HG03066 (cell line): ENCODE results near the gene ESM1.

Source experiments
- ATAC-seq: cut with Tn5 transposase; IDR thresholded peaks from one replicate; pipeline ENCODE4 v1.9.1; 2021; ENCODE audit warnings: low read depth; ENCODE audit not compliant: unreplicated experiment

The ESM1 gene

GRCh38 chr5:54988218-54988617 is 2.8 kb upstream of the ESM1 start:
- no peak for ATAC-seq

DNA sequence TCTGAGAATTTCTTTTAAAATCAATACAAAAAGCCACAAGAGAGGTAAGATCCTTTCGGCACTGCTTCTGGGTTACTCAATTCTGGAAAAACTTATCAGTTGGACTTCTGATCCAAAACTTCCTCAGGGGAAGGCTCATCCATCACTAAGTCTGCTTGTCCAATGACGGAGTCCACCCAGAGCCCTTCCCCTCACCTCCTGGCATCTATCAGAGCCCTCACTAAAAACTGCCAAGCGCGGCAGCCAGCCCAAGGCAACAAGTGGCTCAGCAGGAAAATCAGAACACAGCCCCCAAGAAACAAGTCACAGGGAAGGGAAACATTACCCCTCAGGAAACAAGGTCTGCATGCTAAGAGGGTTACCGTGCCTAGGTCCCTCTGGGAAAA is 869 bp upstream of the ESM1 start:
- ATAC-seq, result no peak

- no peak for ATAC-seq
Measured at GRCh38 chr5:54981928-54982327, 3.5 kb downstream of the ESM1 start.

GRCh38 chr5:54975701-54976100 is 9.7 kb downstream of the ESM1 start:
- ATAC-seq, result no peak

DNA sequence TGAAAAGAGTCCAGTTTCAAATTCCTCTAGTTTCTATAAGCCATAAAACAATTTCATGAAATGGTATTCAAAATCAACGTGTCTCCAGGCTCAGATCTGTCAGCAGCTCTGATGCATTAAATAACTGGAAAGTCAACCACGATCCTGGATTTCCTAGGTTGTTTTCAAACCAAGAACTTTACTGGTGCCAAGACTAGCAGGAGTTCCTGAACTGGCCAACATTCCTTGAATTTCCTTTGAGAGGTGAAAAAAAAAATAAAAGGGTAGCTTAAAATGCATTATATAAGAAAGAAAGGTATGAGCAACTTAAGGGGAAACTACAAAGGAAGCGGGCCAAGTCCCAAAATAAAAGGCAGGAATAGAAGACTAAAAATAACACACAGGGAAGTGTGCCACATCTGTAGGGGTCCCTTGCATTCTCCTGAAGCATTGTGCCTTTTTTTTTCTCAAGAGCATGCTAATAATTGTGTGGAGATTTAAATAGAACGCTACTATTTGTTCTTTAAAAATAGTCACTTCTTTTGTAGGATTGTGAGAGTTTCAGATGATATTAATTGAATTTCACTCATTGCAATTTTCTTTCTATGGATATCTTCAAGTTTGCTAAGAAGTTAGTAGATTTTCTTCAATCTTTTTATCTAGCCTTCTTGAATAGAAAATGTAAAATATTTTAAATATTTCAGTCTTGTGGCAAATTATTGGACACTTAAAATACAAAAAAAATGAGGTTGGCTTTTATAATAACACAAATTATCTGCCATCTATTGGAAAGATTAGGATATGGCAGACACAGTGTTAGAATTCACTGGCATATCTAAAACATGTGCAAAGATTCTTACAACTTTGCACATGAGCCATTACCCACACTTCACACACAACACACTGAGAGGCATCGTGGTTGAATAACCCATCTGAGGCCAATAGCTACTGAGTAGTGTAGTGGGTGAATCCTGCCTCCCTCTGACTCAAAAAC is 15.3 kb downstream of the ESM1 start:
- ATAC-seq, result no peak

- no peak for ATAC-seq
Measured at GRCh38 chr5:54969242-54969641, 16.2 kb downstream of the ESM1 start.

DNA sequence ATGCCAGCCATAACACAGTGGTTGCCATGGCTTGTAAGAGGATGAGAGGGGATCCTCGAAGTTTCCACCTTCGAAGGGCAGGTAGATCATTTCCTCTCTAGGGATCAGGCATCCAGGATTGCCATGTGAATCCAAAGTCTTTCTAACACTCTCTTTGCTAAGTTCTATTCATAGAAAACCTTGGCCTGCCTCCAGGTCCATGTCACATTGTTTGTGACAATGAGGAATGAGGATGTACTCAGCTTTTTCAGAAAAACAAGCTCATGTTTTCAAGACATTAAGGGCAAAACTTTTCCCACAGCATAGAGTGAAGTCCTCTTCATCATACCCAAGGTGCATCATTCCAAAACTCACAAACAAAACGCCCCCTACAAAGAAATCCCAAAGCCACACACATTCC is 19.6 kb downstream of the ESM1 start:
- ATAC-seq, result no peak

- no peak for ATAC-seq
Measured at GRCh38 chr5:54964405-54964804, 21.0 kb downstream of the ESM1 start.

DNA sequence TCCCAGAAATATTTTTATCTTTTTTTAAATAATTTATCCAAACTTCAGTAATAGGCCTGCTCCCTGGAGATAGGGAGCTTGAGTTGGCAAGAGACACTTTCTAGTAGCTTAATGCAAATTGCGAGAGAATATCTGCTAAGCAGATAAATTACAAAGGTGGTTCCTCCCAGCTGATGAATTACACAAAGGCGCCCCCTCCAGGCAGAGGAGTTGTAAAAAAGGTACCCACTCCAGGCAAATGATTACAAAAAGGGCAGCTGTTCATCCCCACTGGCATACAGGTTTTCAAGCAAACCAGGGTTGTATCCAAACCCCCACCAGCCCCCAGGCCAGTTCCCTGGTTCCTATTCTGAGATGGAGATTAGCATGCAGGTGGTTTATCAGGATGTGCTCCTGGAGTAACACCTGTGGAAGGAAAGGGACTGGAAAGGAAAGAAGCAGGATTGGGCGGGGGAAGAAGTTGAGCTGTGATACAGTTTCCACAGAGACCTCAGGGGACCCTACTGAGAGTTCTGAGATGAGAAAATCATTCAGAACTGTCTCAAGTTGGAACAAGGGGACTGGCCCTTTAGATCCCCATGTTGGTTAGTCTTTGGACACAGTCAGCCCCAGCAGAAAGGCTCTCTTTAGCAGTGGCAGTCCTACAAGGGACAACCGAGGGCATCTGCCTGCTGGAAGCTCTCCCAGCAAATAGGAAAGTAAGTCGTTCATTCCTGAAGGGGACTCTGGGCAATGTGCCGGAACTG is 25.5 kb downstream of the ESM1 start:
- ATAC-seq, result no peak

DNA sequence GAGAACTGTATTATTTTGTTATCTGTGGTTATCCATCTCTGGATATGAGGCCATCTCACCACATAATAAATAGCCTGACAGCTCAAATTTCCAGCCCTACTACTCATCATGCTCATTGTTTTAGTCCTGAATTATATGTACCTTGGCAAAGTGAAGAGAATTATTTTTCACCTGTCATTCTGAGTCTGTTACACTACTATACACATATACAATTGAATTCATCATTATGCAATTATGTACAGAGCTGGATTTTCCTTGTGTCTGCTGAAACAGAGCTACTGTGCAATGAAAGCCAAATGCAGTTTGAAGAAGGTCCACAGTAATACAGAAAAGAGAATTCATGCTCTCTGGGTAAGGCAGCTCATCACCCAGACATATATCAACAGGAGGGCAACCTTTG is 28.5 kb downstream of the ESM1 start:
- ATAC-seq, result no peak

DNA sequence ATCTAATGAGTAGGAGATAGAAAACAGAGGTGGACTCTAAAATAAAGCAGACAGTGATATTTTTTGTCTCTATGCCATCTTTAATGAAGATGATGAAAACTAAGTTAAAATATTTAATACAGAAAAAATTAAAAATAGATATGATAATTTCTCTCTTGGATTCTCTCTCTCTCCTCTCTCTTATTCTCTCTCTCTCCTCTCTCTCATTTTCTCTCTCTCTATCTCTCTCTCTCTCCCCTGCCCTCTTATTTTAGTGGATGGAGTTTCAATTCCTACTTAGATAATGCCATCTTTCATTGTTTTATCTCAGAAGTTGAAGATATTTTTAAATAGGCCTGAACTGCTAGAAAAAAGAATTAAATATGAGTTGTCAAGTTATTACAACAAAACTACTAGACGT is 38.2 kb downstream of the ESM1 start:
- ATAC-seq, result no peak

DNA sequence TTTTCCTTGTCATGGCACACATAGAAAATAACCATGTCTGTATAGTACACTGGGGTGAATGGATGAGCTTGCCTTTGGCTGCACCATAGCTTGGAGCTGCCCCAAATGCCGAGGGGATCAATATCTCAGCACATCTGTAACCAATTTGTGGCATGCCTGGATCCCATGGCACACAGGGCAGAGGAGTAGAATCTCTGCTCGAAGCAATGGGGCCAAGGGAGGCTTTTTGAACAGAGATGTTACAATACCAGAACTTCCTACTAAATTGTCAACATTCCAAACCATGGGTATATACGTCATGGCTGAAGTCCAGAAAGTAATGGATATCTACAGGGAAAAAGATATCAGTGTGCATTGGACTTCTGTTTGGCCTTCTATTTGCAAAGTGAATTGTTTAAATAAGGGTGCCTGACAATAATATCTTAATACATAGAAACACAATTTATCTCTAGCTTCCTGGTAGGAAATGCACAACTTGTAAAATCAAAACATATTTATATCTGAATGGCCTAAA is 39.0 kb downstream of the ESM1 start:
- ATAC-seq, result no peak

GRCh38 chr5:54944364-54944763 is 41.0 kb downstream of the ESM1 start:
- no peak for ATAC-seq

- no peak for ATAC-seq
Measured at GRCh38 chr5:54942064-54942778, 43.2 kb downstream of the ESM1 start.

- no peak for ATAC-seq
Measured at GRCh38 chr5:54936201-54936600, 49.2 kb downstream of the ESM1 start.

DNA sequence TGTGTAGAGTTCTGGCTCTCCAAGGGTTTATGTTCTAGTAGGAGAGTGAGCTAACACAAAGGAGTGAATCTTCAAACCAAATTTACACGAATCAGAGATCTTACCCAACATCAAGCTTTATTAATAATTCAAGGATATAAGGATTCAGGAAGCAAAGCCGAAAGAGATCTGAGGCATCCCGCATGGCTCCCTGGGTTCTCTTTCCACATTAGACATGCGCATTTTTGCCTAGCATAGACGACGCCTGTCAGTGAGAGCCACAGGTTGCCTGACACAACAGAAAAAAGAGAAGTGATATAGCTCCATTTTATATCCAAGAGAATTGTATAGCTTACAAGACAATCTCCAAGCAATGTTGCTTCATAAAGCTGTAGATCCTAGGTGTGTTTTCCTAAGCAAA is 52.6 kb downstream of the ESM1 start:
- no peak for ATAC-seq

DNA sequence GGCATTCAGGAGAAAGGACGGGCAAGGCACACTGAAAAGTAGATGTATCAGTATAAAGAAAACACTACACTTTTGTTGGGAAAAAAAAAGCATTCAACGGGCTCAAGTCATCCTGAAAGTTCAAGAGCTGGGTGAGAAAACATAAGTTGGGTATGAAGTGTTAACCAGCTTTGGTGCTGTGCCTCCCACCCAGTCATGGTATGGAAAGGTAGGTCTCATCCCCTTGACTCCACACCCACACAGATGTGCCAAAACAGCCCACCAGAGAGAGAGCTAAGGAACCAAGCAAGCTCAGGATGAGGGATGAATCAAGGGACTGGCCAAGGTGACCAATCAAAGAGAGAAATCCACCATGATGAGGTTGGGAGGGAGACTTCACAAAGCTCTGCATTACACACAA is 54.7 kb downstream of the ESM1 start:
- ATAC-seq, result no peak
